GM12878 (cell line): ENCODE results near the gene JPH4. TPM values are rescaled to one million over a fixed set of nuclear protein-coding genes. Genes with fewer than 3 reads are reported as not detected.
A peak's percentile ranks its signal among the peaks of the same experiment; 100 is the strongest.

Experiments
- FOS ChIP-seq: IDR thresholded peaks from 3 replicates; pipeline ENCODE4 v1.6.1; 2011; ENCODE audit warnings: borderline replicate concordance; ENCODE audit not compliant: insufficient read length; ENCODE audit errors: extremely low read depth
- KDM1A ChIP-seq: fragments of 200-600 bp; sonication (generic); IDR thresholded peaks from 2 replicates; pipeline ENCODE4 v1.6.1; 2016; ENCODE audit warnings: borderline replicate concordance
- NFYA ChIP-seq: IDR thresholded peaks from 2 replicates; pipeline ENCODE4 v1.6.1; 2011; ENCODE audit warnings: low read depth, mild to moderate bottlenecking, low read length, improper control_type of control experiment, borderline replicate concordance
- NR2C2 ChIP-seq: IDR thresholded peaks from 2 replicates; pipeline ENCODE4 v1.6.1; 2011; ENCODE audit warnings: borderline replicate concordance, low read depth; ENCODE audit not compliant: control insufficient read depth, insufficient read length
- NRF1 ChIP-seq: conservative IDR thresholded peaks from 2 replicates; pipeline ENCODE4 v1.6.1; 2011; ENCODE audit warnings: mild to moderate bottlenecking, low read depth, low read length, improper control_type of control experiment
- POLR2AphosphoS2 ChIP-seq: IDR thresholded peaks from 2 replicates; pipeline ENCODE4 v1.6.1; 2011; ENCODE audit warnings: low read depth, mild to moderate bottlenecking, low read length, improper control_type of control experiment, moderate library complexity
- RFX5 ChIP-seq: IDR thresholded peaks from 2 replicates; pipeline ENCODE4 v1.6.1; 2011; ENCODE audit warnings: low read depth, low read length, improper control_type of control experiment
- SIN3A ChIP-seq: IDR thresholded peaks from 2 replicates; pipeline ENCODE4 v1.6.1; 2012; ENCODE audit warnings: low read depth, low read length, improper control_type of control experiment
- SRF ChIP-seq, 2 experiments: IDR thresholded peaks; 2 replicates each; pipeline ENCODE4 v1.6.1; 2011; ENCODE audit warnings: low read depth in 2 of 2, low read length in 2 of 2, mild to moderate bottlenecking in 1 of 2, moderate library complexity in 1 of 2
- STAT3 ChIP-seq: IDR thresholded peaks from 2 replicates; pipeline ENCODE4 v1.6.1; 2011; ENCODE audit warnings: low read depth, low read length, improper control_type of control experiment
- YBX1 ChIP-seq: fragments of 450-650 bp; IDR thresholded peaks from 2 replicates; pipeline ENCODE4 v1.6.1; 2016; ENCODE audit warnings: antibody characterized with exemption
- polyA plus RNA-seq, 11 experiments: library from polyadenylated mRNA; depleted of rRNA in 4 of 11; unstranded in 6 of 11; stranded (reverse) in 5 of 11; fragments of >200 nt; fragmentation: Nextera tagmentation in 4 of 11; fragmentation: Illumina TruSeq in 1 of 11; extraction: Ambion mirVana in 4 of 11; extraction: Trizol in 1 of 11; gene quantifications; 1 replicate in 1 of 11; 2 replicates in 10 of 11; pipeline versions ENCODE4 v1.2.1 to v1.2.3, GENCODE V29; 2011 to 2016; ENCODE audit warnings: inconsistent platforms in 2 of 11, missing spikeins in 2 of 11, low read depth in 1 of 11
- total RNA-seq, 4 experiments: library from RNA; depleted of rRNA in 3 of 4; stranded (reverse); fragments of >200 nt in 3 of 4; fragmentation: Illumina TruSeq in 1 of 4; extraction: Trizol in 1 of 4; gene quantifications; 2 replicates each; pipeline versions ENCODE4 v1.2.1 to v1.2.3, GENCODE V29; 2013 to 2021
- TF ChIP-seq, protein P1 (sequence below), 3 experiments: IDR thresholded peaks in 2 of 3; conservative IDR thresholded peaks in 1 of 3; 2 replicates each; pipeline ENCODE4 v1.5.1; 2011; ENCODE audit warnings: low read depth in 3 of 3, low read length in 3 of 3, mild to moderate bottlenecking in 3 of 3, control low read depth in 2 of 3, moderate library complexity in 2 of 3, inconsistent platforms in 1 of 3, mixed read lengths in 1 of 3; ENCODE audit not compliant: control insufficient read depth in 2 of 3, insufficient read depth in 1 of 3; ENCODE audit errors: extremely low read depth in 1 of 3
- TF ChIP-seq, protein P2 (sequence below): IDR thresholded peaks from 2 replicates; pipeline ENCODE4 v1.6.1; 2012; ENCODE audit warnings: mild to moderate bottlenecking, low read depth, low read length
- TF ChIP-seq, protein P3 (sequence below): fragments of 450-650 bp; IDR thresholded peaks from 2 replicates; pipeline ENCODE4 v1.6.1; 2018; ENCODE audit warnings: mild to moderate bottlenecking, low read depth, moderate library complexity; ENCODE audit not compliant: partially characterized antibody
- TF ChIP-seq, protein P4 (sequence below): fragments of 450-650 bp; conservative IDR thresholded peaks from 2 replicates; pipeline ENCODE4 v1.6.1; 2017; ENCODE audit warnings: mild to moderate bottlenecking, moderate library complexity
- TF ChIP-seq, protein P5 (sequence below): fragments of 450-650 bp; IDR thresholded peaks from 2 replicates; pipeline ENCODE4 v1.6.1; 2017; ENCODE audit warnings: low read depth, mild to moderate bottlenecking, moderate library complexity

Gene JPH4
- total and polyA plus RNA-seq, 10 of the 15 experiments (the other 5 are each of a cell fraction or from before 2014, with no cell fraction given), result 0.48 to 10.3 (median 3.8) TPM

DNA sequence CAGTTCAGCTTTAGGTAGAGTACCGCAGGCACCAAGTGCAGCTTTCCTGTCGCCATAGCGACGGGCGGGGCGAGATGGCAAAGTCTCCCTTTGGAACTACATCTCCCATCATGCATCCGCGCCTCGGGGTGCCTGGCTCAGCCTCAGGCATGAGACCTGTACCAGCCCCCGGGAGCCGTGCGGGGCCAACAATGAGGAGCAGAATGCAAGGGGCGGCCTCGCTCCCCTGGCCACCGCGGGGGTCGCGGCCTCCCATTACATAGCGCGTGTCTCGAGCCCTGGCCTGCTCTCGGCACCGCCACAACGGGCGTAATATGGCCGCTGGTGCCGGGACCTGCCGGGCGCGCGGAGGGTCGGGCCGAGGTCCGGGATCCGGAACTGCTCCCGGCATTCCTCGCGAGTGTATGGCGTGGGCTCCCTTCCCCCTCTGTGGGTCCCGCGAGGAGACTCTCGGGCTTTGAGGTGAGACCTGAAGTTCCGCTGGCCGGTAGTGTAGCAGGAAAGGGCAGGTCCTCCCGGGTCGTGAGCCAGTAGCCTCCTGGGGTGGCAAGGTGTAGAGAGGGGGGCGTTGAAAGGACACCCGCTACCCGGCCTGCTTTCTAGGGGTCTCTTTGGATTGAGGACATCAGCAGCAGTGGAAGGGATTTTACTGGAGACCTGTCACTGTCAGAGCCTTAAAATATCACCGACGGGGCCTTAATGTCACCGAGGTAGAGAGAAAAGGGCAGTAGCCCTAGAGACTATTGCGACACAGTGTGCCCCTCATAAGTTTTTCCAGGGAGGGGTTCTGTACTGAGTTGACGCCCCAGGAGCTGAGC is 22.5 kb downstream of the JPH4 start, which contains the start of gene THTPA (continued):
- TF ChIP-seq NR2C2, result no peak
- TF ChIP-seq, protein P1, sequence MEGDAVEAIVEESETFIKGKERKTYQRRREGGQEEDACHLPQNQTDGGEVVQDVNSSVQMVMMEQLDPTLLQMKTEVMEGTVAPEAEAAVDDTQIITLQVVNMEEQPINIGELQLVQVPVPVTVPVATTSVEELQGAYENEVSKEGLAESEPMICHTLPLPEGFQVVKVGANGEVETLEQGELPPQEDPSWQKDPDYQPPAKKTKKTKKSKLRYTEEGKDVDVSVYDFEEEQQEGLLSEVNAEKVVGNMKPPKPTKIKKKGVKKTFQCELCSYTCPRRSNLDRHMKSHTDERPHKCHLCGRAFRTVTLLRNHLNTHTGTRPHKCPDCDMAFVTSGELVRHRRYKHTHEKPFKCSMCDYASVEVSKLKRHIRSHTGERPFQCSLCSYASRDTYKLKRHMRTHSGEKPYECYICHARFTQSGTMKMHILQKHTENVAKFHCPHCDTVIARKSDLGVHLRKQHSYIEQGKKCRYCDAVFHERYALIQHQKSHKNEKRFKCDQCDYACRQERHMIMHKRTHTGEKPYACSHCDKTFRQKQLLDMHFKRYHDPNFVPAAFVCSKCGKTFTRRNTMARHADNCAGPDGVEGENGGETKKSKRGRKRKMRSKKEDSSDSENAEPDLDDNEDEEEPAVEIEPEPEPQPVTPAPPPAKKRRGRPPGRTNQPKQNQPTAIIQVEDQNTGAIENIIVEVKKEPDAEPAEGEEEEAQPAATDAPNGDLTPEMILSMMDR (IDR thresholded peaks at IDR 0.05 in 2 of 3, conservative IDR thresholded peaks at IDR 0.05 in 1 of 3; ENCODE audit: control insufficient read depth in 2 of 3, extremely low read depth in 1 of 3, insufficient read depth in 1 of 3, low read depth in 3 of 3, low read length in 3 of 3), result no peak
- TF ChIP-seq, protein P2, sequence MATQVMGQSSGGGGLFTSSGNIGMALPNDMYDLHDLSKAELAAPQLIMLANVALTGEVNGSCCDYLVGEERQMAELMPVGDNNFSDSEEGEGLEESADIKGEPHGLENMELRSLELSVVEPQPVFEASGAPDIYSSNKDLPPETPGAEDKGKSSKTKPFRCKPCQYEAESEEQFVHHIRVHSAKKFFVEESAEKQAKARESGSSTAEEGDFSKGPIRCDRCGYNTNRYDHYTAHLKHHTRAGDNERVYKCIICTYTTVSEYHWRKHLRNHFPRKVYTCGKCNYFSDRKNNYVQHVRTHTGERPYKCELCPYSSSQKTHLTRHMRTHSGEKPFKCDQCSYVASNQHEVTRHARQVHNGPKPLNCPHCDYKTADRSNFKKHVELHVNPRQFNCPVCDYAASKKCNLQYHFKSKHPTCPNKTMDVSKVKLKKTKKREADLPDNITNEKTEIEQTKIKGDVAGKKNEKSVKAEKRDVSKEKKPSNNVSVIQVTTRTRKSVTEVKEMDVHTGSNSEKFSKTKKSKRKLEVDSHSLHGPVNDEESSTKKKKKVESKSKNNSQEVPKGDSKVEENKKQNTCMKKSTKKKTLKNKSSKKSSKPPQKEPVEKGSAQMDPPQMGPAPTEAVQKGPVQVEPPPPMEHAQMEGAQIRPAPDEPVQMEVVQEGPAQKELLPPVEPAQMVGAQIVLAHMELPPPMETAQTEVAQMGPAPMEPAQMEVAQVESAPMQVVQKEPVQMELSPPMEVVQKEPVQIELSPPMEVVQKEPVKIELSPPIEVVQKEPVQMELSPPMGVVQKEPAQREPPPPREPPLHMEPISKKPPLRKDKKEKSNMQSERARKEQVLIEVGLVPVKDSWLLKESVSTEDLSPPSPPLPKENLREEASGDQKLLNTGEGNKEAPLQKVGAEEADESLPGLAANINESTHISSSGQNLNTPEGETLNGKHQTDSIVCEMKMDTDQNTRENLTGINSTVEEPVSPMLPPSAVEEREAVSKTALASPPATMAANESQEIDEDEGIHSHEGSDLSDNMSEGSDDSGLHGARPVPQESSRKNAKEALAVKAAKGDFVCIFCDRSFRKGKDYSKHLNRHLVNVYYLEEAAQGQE, result no peak
- TF ChIP-seq, protein P3, sequence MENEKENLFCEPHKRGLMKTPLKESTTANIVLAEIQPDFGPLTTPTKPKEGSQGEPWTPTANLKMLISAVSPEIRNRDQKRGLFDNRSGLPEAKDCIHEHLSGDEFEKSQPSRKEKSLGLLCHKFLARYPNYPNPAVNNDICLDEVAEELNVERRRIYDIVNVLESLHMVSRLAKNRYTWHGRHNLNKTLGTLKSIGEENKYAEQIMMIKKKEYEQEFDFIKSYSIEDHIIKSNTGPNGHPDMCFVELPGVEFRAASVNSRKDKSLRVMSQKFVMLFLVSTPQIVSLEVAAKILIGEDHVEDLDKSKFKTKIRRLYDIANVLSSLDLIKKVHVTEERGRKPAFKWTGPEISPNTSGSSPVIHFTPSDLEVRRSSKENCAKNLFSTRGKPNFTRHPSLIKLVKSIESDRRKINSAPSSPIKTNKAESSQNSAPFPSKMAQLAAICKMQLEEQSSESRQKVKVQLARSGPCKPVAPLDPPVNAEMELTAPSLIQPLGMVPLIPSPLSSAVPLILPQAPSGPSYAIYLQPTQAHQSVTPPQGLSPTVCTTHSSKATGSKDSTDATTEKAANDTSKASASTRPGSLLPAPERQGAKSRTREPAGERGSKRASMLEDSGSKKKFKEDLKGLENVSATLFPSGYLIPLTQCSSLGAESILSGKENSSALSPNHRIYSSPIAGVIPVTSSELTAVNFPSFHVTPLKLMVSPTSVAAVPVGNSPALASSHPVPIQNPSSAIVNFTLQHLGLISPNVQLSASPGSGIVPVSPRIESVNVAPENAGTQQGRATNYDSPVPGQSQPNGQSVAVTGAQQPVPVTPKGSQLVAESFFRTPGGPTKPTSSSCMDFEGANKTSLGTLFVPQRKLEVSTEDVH, result peak; percentile 24
- TF ChIP-seq, protein P4, sequence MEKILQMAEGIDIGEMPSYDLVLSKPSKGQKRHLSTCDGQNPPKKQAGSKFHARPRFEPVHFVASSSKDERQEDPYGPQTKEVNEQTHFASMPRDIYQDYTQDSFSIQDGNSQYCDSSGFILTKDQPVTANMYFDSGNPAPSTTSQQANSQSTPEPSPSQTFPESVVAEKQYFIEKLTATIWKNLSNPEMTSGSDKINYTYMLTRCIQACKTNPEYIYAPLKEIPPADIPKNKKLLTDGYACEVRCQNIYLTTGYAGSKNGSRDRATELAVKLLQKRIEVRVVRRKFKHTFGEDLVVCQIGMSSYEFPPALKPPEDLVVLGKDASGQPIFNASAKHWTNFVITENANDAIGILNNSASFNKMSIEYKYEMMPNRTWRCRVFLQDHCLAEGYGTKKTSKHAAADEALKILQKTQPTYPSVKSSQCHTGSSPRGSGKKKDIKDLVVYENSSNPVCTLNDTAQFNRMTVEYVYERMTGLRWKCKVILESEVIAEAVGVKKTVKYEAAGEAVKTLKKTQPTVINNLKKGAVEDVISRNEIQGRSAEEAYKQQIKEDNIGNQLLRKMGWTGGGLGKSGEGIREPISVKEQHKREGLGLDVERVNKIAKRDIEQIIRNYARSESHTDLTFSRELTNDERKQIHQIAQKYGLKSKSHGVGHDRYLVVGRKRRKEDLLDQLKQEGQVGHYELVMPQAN, result peak; percentile 80; the same call in 1 of the 2 replicates
- TF ChIP-seq KDM1A, result no peak
- TF ChIP-seq STAT3, result no peak
- peak in 1 of 2 experiments; percentile 67; a peak in 1 of 4 replicates for TF ChIP-seq SRF (IDR thresholded peaks at IDR 0.05; ENCODE audit: low read depth in 2 of 2, low read length in 2 of 2)
- TF ChIP-seq NFYA, result no peak
- no peak for TF ChIP-seq YBX1
- TF ChIP-seq, protein P5, sequence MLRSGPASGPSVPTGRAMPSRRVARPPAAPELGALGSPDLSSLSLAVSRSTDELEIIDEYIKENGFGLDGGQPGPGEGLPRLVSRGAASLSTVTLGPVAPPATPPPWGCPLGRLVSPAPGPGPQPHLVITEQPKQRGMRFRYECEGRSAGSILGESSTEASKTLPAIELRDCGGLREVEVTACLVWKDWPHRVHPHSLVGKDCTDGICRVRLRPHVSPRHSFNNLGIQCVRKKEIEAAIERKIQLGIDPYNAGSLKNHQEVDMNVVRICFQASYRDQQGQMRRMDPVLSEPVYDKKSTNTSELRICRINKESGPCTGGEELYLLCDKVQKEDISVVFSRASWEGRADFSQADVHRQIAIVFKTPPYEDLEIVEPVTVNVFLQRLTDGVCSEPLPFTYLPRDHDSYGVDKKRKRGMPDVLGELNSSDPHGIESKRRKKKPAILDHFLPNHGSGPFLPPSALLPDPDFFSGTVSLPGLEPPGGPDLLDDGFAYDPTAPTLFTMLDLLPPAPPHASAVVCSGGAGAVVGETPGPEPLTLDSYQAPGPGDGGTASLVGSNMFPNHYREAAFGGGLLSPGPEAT, result peak; percentile 73; the same call in 1 of the 2 replicates
- TF ChIP-seq FOS, result no peak
- peak; percentile 63 for TF ChIP-seq POLR2AphosphoS2
- no peak; the same call in 1 of the 2 replicates for TF ChIP-seq RFX5
- peak; percentile 80 for TF ChIP-seq SIN3A
- no peak for TF ChIP-seq NRF1
